HL-60 (cell line): Measurements from ENCODE around the gene MRPL37.

Experiments
- DNase-seq, 2 experiments: peaks; one replicate each; pipeline ENCODE4 v3.0.0-alpha.2; 2010 to 2020; ENCODE audit warnings: low read depth in 1 of 2, low spot score in 1 of 2
- H3K27ac ChIP-seq: fragments of 250-450 bp; sonication (Bioruptor Pico); replicated peaks from 2 replicates; pipeline ENCODE4 v1.5.1; 2020; ENCODE audit warnings: mild to moderate bottlenecking, moderate library complexity
- H3K27me3 ChIP-seq: fragments of 250-450 bp; sonication (Bioruptor Pico); 2 replicates; pipeline ENCODE4 v1.5.1; 2021; ENCODE audit warnings: mild to moderate bottlenecking, moderate library complexity; ENCODE audit not compliant: insufficient read depth, poor library complexity, severe bottlenecking
- H3K4me3 ChIP-seq: replicated peaks from 2 replicates; pipeline ENCODE4 v1.5.1; 2011; ENCODE audit warnings: mild to moderate bottlenecking, control low read depth, low read length; ENCODE audit not compliant: insufficient read depth
- CTCF ChIP-seq: IDR thresholded peaks from one replicate; pipeline ENCODE4 v1.5.1; 2011; ENCODE audit warnings: low read length, control low read depth, inconsistent platforms; ENCODE audit not compliant: insufficient read depth
- GABPA ChIP-seq: IDR thresholded peaks from 2 replicates; pipeline ENCODE4 v1.6.1; 2012; ENCODE audit warnings: low read depth
- POLR2AphosphoS5 ChIP-seq: IDR thresholded peaks from 2 replicates; pipeline ENCODE4 v1.6.1; 2012; ENCODE audit warnings: low read depth
- REST ChIP-seq: IDR thresholded peaks from 2 replicates; pipeline ENCODE4 v1.6.1; 2012; ENCODE audit warnings: low read depth; ENCODE audit not compliant: insufficient replicate concordance
- SPI1 ChIP-seq: IDR thresholded peaks from 2 replicates; pipeline ENCODE4 v1.6.1; 2012; ENCODE audit warnings: low read depth, mild to moderate bottlenecking, borderline replicate concordance

MRPL37 gene

GRCh38 chr1:54157401-54157800 is 42.6 kb upstream of the MRPL37 start:
- H3K27me3 ChIP-seq, result no peaks in the 10 kb centered on the region
- TF ChIP-seq CTCF, result no peak
- no peak for TF ChIP-seq GABPA
- TF ChIP-seq REST, result no peak
- TF ChIP-seq SPI1, result no peak
- TF ChIP-seq POLR2AphosphoS5, result no peak
- no peak for DNase-seq
- no peak overlapping the region for H3K4me3 ChIP-seq
- H3K27ac ChIP-seq, result no peak overlapping the region

- Histone ChIP-seq H3K27me3 (no peaks in the 10 kb centered on the region), H3K27ac (no peak overlapping the region), H3K4me3 (no peak overlapping the region)
- no peak for DNase-seq
- no peak for TF ChIP-seq GABPA
Measured at GRCh38 chr1:54158071-54158470, 41.9 kb upstream of the MRPL37 start.

GRCh38 chr1:54159733-54160316 is 40.1 kb upstream of the MRPL37 start:
- H3K27me3 ChIP-seq, result no peaks in the 10 kb centered on the region
- TF ChIP-seq POLR2AphosphoS5, result no peak
- no peak for TF ChIP-seq CTCF
- no peak for TF ChIP-seq REST
- no peak for TF ChIP-seq SPI1
- no peak for TF ChIP-seq GABPA
- DNase-seq, result no peak
- H3K4me3 ChIP-seq, result no peak overlapping the region
- no peak overlapping the region for H3K27ac ChIP-seq

- DNase-seq, result no peak
- Histone ChIP-seq H3K4me3 (no peak overlapping the region), H3K27ac (no peak overlapping the region), H3K27me3 (no peaks in the 10 kb centered on the region)
- no peak for TF ChIP-seq POLR2AphosphoS5
- TF ChIP-seq REST, result no peak
- TF ChIP-seq CTCF, result no peak
- TF ChIP-seq GABPA, result no peak
- TF ChIP-seq SPI1, result no peak
Measured at GRCh38 chr1:54160351-54160750, 39.6 kb upstream of the MRPL37 start.
